Stimulated activated naive CD4-positive, alpha-beta T cell treated with Interleukin-2 at 50 U/mL for 16 hours (primary cell): ENCODE results near the gene ACOT7.

ENCODE experiments used
- DNase-seq: peaks from one replicate; lab custom pipeline; 2025; lab: John Stamatoyannopoulos, UW

ACOT7 gene

DNA sequence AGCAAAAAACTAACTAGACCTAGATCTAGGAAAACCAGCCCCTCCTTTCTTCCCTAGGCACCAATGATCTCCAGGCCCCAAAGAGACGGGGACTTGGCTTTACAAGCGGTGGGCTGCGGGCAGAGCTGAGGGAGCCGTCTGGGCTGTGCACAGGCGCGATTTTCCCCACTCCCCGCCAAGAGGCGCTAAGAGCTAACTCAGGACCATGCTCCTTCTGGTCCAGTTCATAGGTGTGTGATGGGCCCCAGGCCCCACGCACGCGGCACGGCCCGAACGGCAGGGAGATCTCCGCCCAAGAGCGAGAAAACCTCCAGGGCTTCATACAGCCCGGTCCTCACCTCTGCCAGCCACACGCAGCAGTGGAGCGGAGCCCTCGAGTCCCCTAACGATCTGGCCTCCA is 125.2 kb downstream of the ACOT7 start:
- no peak for DNase-seq

DNA sequence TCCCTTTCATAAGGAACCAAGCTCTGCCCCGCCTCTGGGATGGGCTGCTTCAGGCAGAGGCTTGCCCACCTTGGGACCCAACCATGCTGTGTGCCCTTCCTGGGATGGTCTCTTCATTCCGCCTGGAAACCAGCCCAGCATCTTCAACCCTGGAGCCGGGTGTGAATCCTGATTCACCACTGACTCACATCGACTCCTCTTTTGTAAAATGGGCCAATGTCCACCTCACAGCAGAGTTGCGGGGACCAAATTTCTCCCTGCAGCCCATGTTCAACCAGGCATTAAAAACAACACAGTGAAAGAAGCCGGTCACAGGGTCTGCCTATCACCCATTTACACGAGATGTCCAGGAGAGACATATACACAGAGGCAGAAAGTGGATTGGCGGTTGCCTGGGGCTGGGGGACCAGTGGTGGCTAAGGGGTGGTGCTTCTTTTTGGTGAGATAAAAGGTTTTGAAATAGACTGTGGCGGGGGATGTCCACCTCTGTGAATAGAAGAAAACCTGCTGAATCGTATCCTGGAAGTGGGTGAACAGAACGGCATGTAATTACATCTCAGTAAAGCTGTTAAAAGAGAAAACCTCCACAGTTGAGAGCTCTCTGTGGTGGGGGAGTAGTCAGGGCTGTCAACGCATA is 125.8 kb downstream of the ACOT7 start:
- DNase-seq, result no peak

- no peak for DNase-seq
These were observed 126.9 kb downstream of the ACOT7 start for GRCh38 chr1:6266641-6267040.

GRCh38 chr1:6265151-6265550 is 128.4 kb downstream of the ACOT7 start:
- DNase-seq, result no peak

DNA sequence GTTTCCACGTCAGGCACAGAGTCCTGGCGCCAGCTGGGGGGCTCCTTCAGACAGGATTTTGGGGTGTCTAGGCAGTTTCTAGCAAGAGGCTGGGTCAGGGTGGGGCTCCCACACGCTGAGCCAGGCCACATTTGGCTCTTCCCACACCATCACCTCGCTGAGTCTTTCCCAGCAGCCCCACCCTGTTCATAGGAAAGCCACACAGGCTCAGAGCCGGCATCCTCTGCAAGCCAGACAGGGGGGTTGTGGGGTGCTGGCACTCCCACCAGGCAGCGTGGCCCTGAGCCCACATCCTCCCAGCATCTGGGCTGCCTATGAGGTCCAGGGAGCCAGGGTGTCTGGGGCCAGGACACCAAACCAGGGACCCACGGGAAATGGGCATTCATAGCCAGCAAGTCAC is 129.9 kb downstream of the ACOT7 start:
- no peak for DNase-seq

DNA sequence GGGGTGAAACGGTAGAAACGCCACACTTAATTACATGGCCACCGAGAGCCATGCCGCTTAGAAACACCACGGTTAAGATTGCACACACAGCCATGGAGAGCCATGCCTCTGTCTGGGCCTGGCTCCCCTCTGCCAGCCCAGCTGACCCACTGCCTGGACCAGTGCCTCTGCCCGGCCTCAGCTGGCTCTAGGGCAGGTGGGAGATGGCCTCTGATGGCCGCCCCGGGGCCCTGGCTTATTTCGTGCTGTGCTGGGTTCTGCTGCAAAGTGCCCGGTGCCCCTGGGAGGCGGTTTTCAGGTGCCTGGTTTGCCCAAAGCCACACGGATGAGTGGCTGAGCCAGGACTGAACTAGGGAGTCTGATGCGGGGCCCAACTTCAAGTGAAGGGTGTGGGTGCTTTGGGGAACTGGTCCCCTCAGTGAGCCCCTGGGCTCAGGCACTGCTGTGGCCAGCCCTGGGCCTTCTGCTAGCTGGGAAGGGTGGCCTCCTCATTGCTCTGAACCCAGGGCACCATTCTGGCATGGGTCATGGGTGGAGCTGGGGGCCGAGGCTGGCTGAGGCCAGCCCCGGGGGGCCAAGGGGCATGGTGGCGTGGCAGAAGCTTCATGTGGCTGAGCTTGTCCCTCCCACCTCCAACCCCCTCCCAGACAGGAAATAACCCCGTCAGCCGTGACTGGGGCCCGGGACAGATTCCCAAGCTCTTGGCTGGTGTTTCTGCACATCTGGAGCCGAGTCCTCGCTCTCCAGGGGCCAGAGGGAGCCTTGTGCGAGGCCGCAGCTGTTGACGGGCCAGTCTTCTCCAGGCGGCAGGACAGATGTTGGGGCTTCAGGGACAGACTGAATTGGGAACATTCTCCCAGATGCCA is 130.8 kb downstream of the ACOT7 start:
- no peak for DNase-seq

DNA sequence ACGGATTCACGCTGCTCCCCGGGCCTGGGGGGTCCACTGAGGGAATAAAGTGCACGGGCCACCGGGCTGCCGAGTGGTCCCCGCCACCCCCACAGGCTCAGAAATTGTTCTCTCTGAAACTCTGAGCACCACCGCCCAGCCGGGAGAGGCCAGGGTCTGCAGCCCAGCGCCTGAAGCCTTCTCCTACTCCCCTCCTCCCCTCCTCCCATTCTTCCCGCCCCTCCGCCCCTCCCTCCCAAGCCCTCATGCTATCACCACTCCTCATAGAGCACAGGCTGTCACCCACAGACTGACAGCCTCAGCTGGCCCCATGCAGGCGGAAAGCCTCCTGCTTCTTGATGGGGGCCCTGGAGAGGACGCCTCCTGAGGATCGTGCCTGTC is 132.0 kb downstream of the ACOT7 start:
- no peak for DNase-seq

DNA sequence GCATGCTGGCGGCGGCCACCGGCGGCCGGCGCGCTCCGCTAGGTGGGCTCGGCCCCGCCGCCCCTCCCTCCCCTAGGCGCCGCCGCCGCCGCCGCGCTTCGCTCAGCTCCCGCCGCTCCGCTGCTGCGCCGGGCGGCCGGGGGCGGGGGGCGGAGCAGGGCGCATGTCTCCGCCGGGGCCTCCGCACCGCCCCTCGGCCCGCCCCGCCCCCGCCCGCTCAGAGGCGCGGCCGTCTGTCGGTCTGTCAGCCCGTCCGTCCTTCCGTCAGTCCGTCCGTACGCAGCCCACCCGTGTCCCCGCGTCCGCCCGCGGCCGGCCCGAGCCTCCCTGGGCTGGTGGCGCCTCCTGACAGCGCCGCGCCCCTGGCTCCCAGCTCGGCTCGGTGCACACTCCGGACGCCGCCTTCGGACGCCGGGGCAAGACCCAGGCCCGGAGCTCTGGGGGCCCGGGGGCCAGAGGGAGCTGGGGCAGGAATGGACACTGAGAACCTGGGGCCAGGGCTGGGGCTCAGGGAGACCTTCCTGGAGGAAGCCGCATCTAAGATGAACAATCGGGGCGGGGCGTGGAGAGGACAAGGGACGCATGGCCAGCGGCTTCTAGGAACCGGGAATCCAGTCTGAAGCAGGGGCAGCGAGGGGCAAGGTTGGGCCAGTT is 132.5 kb downstream of the ACOT7 start, which contains the start of gene GPR153:
TSS of gene GPR153 (minus strand) at position 138 of the 654 bp plus-strand sequence. CDS start 6,193 bp downstream, outside the sequence.
- peak; percentile 49 for DNase-seq

DNA sequence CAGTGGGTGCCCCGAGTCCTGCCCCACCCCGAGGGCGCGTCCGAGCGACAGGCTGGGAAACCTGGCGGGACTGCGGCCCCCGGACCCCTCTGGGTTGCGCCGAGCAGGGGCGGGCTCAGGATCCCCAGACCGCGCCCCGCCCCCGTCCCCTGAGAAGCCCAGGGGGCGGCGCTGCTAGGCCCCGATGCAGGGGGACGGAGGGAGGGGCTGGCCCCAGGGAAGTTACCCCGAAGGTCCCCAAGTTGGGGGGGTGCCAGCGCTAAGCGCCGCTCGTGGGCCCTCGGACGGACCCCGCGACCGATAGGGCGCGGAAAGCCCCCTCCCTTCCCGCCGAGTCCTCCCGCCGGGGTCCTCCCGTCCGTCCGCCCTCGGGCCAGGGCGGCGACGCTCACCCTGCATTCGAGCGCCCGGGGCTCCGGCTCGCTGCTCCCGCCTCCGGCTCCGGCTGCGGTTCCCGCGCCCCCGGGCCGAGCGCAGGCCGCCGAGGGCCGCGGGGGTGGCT is 133.1 kb downstream of the ACOT7 start:
- DNase-seq, result no peak

GRCh38 chr1:6259491-6260362 is 133.8 kb downstream of the ACOT7 start:
- peak; percentile 60 for DNase-seq

- no peak for DNase-seq
These were observed 134.9 kb downstream of the ACOT7 start for GRCh38 chr1:6258675-6259074.

- no peak for DNase-seq
These were observed 136.0 kb downstream of the ACOT7 start for GRCh38 chr1:6257541-6258069.

- DNase-seq, result no peak
These were observed 136.9 kb downstream of the ACOT7 start for GRCh38 chr1:6256645-6257044.

DNA sequence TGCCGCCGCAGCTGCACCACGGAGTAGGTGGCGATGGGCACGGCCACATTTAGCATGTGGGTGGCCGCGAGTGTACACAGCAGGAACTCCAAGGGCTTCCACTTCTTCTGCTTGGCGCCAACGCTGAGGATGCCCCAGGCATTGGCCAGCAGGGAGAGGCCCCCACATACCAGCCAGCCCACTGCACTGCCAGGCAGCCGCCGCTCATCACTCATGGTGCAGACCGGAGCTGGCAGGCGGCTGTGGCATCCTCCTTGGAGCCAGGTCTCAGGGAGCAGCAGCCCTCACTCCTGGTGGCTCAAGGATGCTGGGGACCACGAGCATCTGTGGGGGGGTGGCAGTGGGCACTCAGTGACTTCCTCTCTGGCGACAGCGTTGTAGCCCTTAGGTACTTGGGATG is 138.9 kb downstream of the ACOT7 start:
- no peak for DNase-seq

DNA sequence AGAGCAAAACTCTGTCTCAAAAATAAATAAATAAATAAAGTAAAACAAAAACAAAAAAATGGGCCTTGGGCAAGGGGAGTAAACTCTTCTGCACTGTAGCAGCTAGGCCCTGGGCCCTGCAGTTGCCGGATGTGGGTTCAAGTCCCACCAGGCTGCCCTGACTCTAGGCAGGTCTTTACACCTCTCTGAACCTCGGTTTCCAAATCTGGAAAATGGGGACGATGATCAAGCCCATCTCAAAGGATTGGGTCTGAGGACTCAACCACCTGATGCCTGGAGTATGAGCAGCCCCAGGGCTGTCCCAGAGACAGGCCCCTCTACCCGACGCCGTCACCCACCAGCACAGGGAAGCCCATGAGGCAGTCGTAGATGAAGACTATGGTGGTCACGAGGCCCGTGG is 140.2 kb downstream of the ACOT7 start:
- DNase-seq, result no peak

DNA sequence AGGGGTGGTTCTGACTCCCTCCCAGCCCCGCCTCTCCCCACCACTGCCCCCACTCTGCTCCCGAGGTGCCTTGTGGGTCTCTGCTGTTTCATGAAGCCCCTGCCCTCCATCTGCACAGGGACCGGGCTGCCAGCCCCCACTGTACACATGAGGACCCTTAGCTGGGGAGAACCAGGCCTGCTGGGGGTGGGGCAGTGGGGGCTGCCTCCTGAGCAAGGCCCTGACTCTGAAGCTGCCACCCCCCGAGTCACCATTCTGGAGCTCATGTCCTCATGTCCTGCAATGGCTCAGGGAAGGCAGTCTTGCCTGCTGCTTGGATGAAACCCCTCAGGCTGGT is 141.2 kb downstream of the ACOT7 start:
- no peak for DNase-seq

GRCh38 chr1:6251681-6252373 is 141.7 kb downstream of the ACOT7 start:
- DNase-seq, result no peak

DNA sequence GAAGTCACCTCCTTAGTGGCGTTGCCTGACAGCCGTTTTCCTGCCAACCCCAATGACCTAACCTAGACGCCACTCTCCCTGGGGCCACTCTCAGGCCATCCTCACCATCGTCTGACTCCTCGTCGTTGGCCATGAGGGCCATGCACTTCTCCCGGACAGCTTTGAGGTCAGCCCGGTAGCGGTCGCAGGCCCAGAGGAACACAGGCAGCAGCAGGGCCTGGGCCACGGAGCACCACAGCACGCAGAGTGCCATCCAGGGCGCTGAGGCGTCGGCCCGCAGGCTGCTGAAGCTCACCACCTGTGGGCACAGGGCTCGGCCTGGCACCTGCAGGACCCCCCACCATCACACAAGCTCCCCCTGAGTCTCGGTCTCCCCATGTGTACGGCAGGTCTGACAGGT is 142.3 kb downstream of the ACOT7 start:
- no peak for DNase-seq

DNA sequence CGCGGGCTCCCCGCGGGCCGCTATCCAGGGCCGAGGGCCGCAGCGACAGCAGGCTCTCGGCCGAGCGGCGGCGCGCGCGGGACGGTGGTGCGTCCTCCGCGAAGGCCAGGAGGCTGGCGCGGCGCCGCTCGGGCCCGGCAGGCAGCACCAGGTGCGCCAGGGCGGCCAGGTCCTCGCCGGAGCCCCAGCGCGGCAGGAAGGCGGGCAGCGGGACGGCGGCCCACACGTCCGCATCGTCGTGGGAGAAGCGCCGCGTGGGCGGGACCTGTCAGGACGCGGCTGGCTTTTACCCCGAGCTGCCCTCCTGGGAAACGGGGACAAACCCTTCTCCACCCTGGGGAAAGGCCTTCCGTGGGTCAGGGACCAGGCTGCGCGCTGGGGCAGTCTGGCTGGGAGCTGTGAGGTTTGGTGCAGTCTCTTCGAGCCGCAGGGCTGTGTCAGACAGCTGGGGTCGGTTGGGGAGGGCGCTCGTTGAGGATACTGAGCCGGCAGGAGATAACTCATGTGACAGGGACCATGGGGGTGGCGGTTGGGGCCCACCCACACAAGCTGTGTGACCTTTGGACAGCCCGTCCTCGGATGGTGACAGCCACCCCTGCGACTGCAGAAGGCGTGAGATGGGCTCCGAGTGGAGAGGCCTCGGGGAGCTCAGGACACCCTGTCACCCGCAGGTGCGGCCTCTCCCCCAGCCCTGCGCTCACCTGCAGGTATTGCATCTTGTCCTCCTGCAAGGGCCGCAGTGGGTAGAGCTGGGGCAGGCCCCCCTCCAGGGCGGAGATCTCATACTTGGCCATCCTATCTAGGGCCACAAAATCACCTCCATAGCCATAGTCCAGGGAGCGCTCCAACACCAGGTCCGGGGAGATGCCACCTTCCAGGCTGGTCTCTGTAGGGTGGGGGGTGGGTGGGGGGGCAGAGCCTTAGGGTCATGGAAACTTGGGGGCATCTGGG is 143.6 kb downstream of the ACOT7 start:
- DNase-seq, result no peak
